ENCODE measurements around the gene TAPBP. TPM values are rescaled to one million over a fixed set of nuclear protein-coding genes. Genes with fewer than 3 reads are reported as not detected.

Gene TAPBP
- total and polyA plus RNA-seq, 9 of the 15 experiments (the other 6 are each of a cell fraction or from before 2014, with no cell fraction given): 5.6 to 74.0 (median 22.3) TPM

DNA sequence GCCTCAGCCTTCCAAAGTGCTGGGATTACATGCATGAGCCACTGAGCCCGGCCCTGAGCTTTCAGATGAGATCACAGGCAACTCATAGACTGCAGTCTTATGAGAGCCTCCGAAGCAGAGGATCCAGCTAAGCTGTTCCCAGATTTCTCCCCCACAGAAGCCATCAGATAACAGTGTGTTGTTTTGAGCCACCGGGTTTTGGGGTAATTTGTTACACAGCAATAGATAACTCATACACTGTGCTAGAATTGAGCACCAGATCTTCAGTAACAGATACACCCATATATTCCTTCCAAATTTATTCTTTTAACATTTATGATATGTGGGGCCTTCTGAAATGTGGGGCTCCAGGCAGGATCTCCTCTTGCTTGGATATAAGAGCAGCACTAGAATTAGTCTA is 22.6 kb upstream of the TAPBP start (continued):
- no peak for TF ChIP-seq TCFL5 (CRISPR knock-in tag; conservative IDR thresholded peaks at IDR 0.05)
- TF ChIP-seq, protein P1, sequence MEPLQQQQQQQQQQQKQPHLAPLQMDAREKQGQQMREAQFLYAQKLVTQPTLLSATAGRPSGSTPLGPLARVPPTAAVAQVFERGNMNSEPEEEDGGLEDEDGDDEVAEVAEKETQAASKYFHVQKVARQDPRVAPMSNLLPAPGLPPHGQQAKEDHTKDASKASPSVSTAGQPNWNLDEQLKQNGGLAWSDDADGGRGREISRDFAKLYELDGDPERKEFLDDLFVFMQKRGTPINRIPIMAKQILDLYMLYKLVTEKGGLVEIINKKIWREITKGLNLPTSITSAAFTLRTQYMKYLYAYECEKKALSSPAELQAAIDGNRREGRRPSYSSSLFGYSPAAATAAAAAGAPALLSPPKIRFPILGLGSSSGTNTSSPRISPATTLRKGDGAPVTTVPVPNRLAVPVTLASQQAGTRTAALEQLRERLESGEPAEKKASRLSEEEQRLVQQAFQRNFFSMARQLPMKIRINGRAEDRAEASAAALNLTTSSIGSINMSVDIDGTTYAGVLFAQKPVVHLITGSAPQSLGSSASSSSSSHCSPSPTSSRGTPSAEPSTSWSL (CRISPR knock-in tag; IDR thresholded peaks at IDR 0.05; ENCODE audit: borderline replicate concordance): no peak
- TF ChIP-seq RBM25 (IDR thresholded peaks at IDR 0.05; ENCODE audit: low read depth, low read length, severe bottlenecking): peak; percentile 20

DNA sequence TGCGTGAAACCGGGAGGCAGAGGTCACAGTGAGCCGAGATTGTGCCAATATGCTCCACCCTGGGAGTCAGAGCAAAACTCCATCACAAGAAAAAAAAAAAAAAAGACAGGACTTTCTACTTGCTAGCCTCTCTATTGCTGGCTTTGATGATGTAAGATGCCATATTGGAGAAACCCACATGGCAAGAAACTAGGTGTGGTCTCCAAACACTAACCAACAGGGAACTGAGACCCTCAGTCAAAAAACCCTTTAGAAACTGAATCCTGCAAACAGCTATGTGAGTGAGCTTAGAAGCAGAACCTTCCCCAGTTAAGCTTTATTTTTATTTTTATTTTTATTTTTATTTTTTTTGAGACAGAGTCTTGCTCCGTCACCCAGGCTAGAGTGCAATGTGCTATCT is 22.0 kb upstream of the TAPBP start:
- POLR2A ChIA-PET: interaction anchor here (0.8 to 1.1 kb wide), 3 partner anchors 12 to 64 kb away, joined by 3 to 6 read pairs (median 3); partner anchors contain the start of genes RPS18 and VPS52
- no peak overlapping the region for H3K9ac ChIP-seq (ENCODE audit: insufficient read depth in 1 of 2, low read depth in 2 of 2, low read length in 2 of 2)
- DNase-seq (ENCODE audit: extremely low read depth in 1 of 4, low spot score in 3 of 4) (no peak), ATAC-seq (no peak), FAIRE-seq (no peak)
- no peaks in the 10 kb centered on the region for H3K79me2 ChIP-seq (ENCODE audit: control insufficient read depth, insufficient read depth, low read length)
- no peaks in the 10 kb centered on the region for H3K36me3 ChIP-seq (ENCODE audit: control insufficient read depth, insufficient read depth, low read length)
- H2AFZ ChIP-seq (ENCODE audit: low read depth, low read length): no peak overlapping the region
- TF ChIP-seq, protein P2, sequence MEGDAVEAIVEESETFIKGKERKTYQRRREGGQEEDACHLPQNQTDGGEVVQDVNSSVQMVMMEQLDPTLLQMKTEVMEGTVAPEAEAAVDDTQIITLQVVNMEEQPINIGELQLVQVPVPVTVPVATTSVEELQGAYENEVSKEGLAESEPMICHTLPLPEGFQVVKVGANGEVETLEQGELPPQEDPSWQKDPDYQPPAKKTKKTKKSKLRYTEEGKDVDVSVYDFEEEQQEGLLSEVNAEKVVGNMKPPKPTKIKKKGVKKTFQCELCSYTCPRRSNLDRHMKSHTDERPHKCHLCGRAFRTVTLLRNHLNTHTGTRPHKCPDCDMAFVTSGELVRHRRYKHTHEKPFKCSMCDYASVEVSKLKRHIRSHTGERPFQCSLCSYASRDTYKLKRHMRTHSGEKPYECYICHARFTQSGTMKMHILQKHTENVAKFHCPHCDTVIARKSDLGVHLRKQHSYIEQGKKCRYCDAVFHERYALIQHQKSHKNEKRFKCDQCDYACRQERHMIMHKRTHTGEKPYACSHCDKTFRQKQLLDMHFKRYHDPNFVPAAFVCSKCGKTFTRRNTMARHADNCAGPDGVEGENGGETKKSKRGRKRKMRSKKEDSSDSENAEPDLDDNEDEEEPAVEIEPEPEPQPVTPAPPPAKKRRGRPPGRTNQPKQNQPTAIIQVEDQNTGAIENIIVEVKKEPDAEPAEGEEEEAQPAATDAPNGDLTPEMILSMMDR (IDR thresholded peaks at IDR 0.05 in 2 of 3, conservative IDR thresholded peaks at IDR 0.05 in 1 of 3; ENCODE audit: insufficient read depth in 2 of 3, low read depth in 1 of 3, low read length in 3 of 3): no peak
- TF ChIP-seq, protein P3, sequence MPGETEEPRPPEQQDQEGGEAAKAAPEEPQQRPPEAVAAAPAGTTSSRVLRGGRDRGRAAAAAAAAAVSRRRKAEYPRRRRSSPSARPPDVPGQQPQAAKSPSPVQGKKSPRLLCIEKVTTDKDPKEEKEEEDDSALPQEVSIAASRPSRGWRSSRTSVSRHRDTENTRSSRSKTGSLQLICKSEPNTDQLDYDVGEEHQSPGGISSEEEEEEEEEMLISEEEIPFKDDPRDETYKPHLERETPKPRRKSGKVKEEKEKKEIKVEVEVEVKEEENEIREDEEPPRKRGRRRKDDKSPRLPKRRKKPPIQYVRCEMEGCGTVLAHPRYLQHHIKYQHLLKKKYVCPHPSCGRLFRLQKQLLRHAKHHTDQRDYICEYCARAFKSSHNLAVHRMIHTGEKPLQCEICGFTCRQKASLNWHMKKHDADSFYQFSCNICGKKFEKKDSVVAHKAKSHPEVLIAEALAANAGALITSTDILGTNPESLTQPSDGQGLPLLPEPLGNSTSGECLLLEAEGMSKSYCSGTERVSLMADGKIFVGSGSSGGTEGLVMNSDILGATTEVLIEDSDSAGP (CRISPR knock-in tag; IDR thresholded peaks at IDR 0.05): no peak
- no peaks in the 10 kb centered on the region for H3K9me1 ChIP-seq (ENCODE audit: control insufficient read depth, insufficient read depth, low read length)
- H3K27ac ChIP-seq (ENCODE audit: extremely low read depth, low read depth, low read length): no peak overlapping the region
- no TSS peak for BruUV-seq (replicated peaks)
- WGBS (ENCODE audit: insufficient coverage, low coverage, missing lambda C conversion rate): 50% methylated on average over 4 of the region's 4 CpGs
- in situ Hi-C loops (cut with MboI): no loop called here
- no peak overlapping the region for H3K4me2 ChIP-seq (ENCODE audit: insufficient read depth, low read length)
- no peaks in the 10 kb centered on the region for H4K20me1 ChIP-seq (replicated peaks; ENCODE audit: control insufficient read depth, insufficient read depth, low read length)
- no peak overlapping the region for H3K4me3 ChIP-seq
- no peaks in the 10 kb centered on the region; a peak in 2 of 5 replicates for H3K4me1 ChIP-seq (replicated peaks in 1 of 2; ENCODE audit: control insufficient read depth in 2 of 2, insufficient read depth in 2 of 2, low read length in 2 of 2)
- no peaks in the 10 kb centered on the region for H3K27me3 ChIP-seq (ENCODE audit: control insufficient read depth in 2 of 2, insufficient read depth in 2 of 2, low read length in 2 of 2)
- no peaks in the 10 kb centered on the region; the same call in 1 of the 2 replicates for H3K9me3 ChIP-seq (replicated peaks; ENCODE audit: control insufficient read depth, insufficient read depth, low read depth, low read length)
- intact Hi-C loops (cut with micrococcal nuclease): no loop called here
- CTCF ChIA-PET (ENCODE audit: low intra/inter-chr PET ratio): no interaction called here

Measured in K562 (cell line).